Fibroblast of upper back skin (primary cell): ENCODE measurements around the gene COQ5.
"Not testable (repeated sequence)": the region's sequence is repeated elsewhere in the genome, so short reads cannot be mapped to it uniquely, and the experiment has no call there.

ENCODE experiments used
- DNase-seq: peaks from one replicate; pipeline ENCODE4 v3.0.0-alpha.2; 2013

COQ5 gene

GRCh38 chr12:120528861-120529525, at the start of gene COQ5:
COQ5 (minus strand) TSS chr12:120529158; CDS start chr12:120529141, 17 bp downstream.
- DNase-seq: peak; percentile 87

- DNase-seq: no peak
These were observed 45.1 kb upstream of the COQ5 start for GRCh38 chr12:120574106-120574505.

- no peak for DNase-seq
These were observed 44.6 kb upstream of the COQ5 start for GRCh38 chr12:120573560-120573959.

- no peak for DNase-seq
These were observed 42.3 kb upstream of the COQ5 start for GRCh38 chr12:120571299-120571698.

- no peak for DNase-seq
These were observed 34.5 kb upstream of the COQ5 start for GRCh38 chr12:120563495-120563894.

GRCh38 chr12:120562906-120563305, 33.9 kb upstream of the COQ5 start:
- no peak for DNase-seq

- no peak for DNase-seq
These were observed 28.6 kb upstream of the COQ5 start for GRCh38 chr12:120557589-120557988.

- DNase-seq: no peak
These were observed 25.7 kb upstream of the COQ5 start for GRCh38 chr12:120554678-120555077.

- DNase-seq: no peak
These were observed 17.1 kb upstream of the COQ5 start for GRCh38 chr12:120546050-120546386.

- DNase-seq: no peak
These were observed 15.7 kb upstream of the COQ5 start for GRCh38 chr12:120544691-120545090.

GRCh38 chr12:120542166-120542565, 13.2 kb upstream of the COQ5 start:
- no peak for DNase-seq

- DNase-seq: no peak
These were observed 11.5 kb upstream of the COQ5 start for GRCh38 chr12:120540445-120540844.

- peak; percentile 29 for DNase-seq
These were observed 10.3 kb upstream of the COQ5 start for GRCh38 chr12:120539303-120539702.

GRCh38 chr12:120538281-120539156, 9.6 kb upstream of the COQ5 start:
- peak; percentile 53 for DNase-seq

- DNase-seq: no peak
These were observed 8.9 kb upstream of the COQ5 start for GRCh38 chr12:120537856-120538220.

GRCh38 chr12:120536064-120536791, 7.3 kb upstream of the COQ5 start:
- no peak for DNase-seq

- DNase-seq: peak; percentile 75
These were observed 6.0 kb upstream of the COQ5 start for GRCh38 chr12:120534703-120535655.

GRCh38 chr12:120534203-120534702, 5.3 kb upstream of the COQ5 start, which contains the start of gene RNF10:
RNF10 (plus strand) TSS chr12:120534356; CDS start chr12:120534812, 456 bp downstream.
- peak; percentile 90 for DNase-seq

GRCh38 chr12:120532701-120533238, 3.8 kb upstream of the COQ5 start:
- DNase-seq: no peak

- not testable (repeated sequence) for DNase-seq
These were observed 1.4 kb upstream of the COQ5 start for GRCh38 chr12:120530418-120530761.

GRCh38 chr12:120529641-120530417, 871 bp upstream of the COQ5 start:
- DNase-seq: peak; percentile 59
